H1 (cell line): ENCODE data around the gene NEURL1. TPM values are rescaled to one million over a fixed set of nuclear protein-coding genes. Genes with fewer than 3 reads are reported as not detected.

Experiments used
- BCL11A ChIP-seq, 2 experiments: IDR thresholded peaks; one replicate each; pipeline ENCODE4 v1.6.1; 2011; ENCODE audit warnings: low read depth in 2 of 2, low read length in 2 of 2, mild to moderate bottlenecking in 2 of 2
- CBX5 ChIP-seq: fragments of 300-800, 300-1000 bp; sonication (generic); IDR thresholded peaks from 2 replicates; pipeline ENCODE4 v1.7.1; 2016; ENCODE audit warnings: antibody characterized with exemption, low read length, low read depth
- CHD1 ChIP-seq: IDR thresholded peaks from 2 replicates; pipeline ENCODE4 v1.6.1; 2012; ENCODE audit warnings: low read depth, low read length, improper control_type of control experiment
- CHD7 ChIP-seq: fragments of 300-600 bp; sonication (generic); IDR thresholded peaks from 2 replicates; pipeline ENCODE4 v1.7.1; 2012; ENCODE audit warnings: low read length, moderate library complexity, mild to moderate bottlenecking, inconsistent platforms; ENCODE audit not compliant: insufficient replicate concordance
- EGR1 ChIP-seq: IDR thresholded peaks from 2 replicates; pipeline ENCODE4 v1.6.1; 2011; ENCODE audit warnings: low read depth, low read length, borderline replicate concordance
- JUND ChIP-seq: IDR thresholded peaks from 2 replicates; pipeline ENCODE4 v1.6.1; 2011; ENCODE audit warnings: mild to moderate bottlenecking, improper control_type of control experiment, low read length
- MAX ChIP-seq: IDR thresholded peaks from 2 replicates; pipeline ENCODE4 v1.6.1; 2012; ENCODE audit warnings: inconsistent platforms
- RXRA ChIP-seq: IDR thresholded peaks from 2 replicates; pipeline ENCODE4 v1.6.1; 2011; ENCODE audit warnings: low read depth, mild to moderate bottlenecking, low read length, moderate library complexity; ENCODE audit not compliant: insufficient read depth
- SP2 ChIP-seq: IDR thresholded peaks from 2 replicates; pipeline ENCODE4 v1.6.1; 2012; ENCODE audit warnings: mild to moderate bottlenecking, low read length, inconsistent platforms
- TAF1 ChIP-seq: IDR thresholded peaks from 2 replicates; pipeline ENCODE4 v1.6.1; 2011; ENCODE audit warnings: mild to moderate bottlenecking, low read depth, low read length
- polyA plus RNA-seq, 7 experiments: library from polyadenylated mRNA; depleted of rRNA in 3 of 7; stranded (reverse) in 5 of 7; unstranded in 2 of 7; fragments of >200 nt in 5 of 7; fragments of 200-250 nt in 2 of 7; gene quantifications; 1 replicate in 5 of 7; 2 replicates in 1 of 7; 4 replicates in 1 of 7; pipeline versions ENCODE4 v1.2.1 to v1.2.3, GENCODE V29; 2011 to 2013; ENCODE audit warnings: missing spikeins in 2 of 7, mixed read lengths in 2 of 7
- total RNA-seq: library from RNA; stranded (reverse); fragmentation: NEBNext Ultra II Directional; extraction: Animal tissue kit (Norgen Biotek cat#: 25700); gene quantifications from 2 replicates; pipeline ENCODE4 v1.2.1, GENCODE V29; 2021

NEURL1 gene
- total and polyA plus RNA-seq, 2 of the 8 experiments (the other 6 are each of a cell fraction or from before 2014, with no cell fraction given): 0.54 to 0.58 TPM

GRCh38 chr10:103445366-103445765 is 48.1 kb upstream of the NEURL1 start (continued):
- TF ChIP-seq CHD7 (no peak), JUND (no peak), BCL11A (IDR thresholded peaks at IDR 0.05; ENCODE audit: low read depth in 2 of 2, low read length in 2 of 2) (no peak), MAX (no peak), EGR1 (no peak), TAF1 (no peak), CHD1 (no peak), SP2 (no peak), RXRA (no peak), CBX5 (no peak)
